ES-I3 (cell line): ENCODE results near the gene NCCRP1.

Experiments used
- H3K36me3 ChIP-seq: 2 replicates; pipeline ENCODE4 v1.6.1; 2013; ENCODE audit warnings: mild to moderate bottlenecking, low read length, control low read depth, moderate library complexity; ENCODE audit not compliant: insufficient read depth
- H3K4me1 ChIP-seq: 2 replicates; pipeline ENCODE4 v1.6.1; 2013; ENCODE audit warnings: mild to moderate bottlenecking, control low read depth, low read length; ENCODE audit not compliant: insufficient read depth
- H3K9ac ChIP-seq: 2 replicates; pipeline ENCODE4 v1.6.1; 2013; ENCODE audit warnings: low read depth, mild to moderate bottlenecking, low read length, moderate library complexity
- H3K9me3 ChIP-seq: 2 replicates; pipeline ENCODE4 v1.6.1; 2013; ENCODE audit warnings: mild to moderate bottlenecking, low read length, moderate library complexity; ENCODE audit not compliant: control insufficient read depth, insufficient read depth

The NCCRP1 gene

DNA sequence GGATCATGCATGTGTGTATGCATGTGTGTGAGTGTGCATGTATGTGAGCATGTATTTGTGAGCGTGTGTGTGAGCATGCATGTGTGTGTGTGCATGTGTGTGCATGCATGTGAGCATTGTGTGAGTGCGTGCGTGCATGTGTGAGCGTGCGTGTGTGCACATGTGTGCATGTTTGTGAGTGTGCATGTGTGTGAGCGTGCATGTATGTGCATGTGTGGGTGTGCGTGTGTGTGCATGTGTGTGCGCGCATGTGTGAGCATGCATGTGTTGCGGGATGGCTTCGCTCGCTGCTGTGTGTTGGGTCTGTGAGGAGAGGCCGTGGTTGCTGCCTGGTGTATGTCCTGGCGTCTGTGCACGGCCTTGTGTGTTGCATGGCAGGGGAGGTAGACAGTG is 38.8 kb upstream of the NCCRP1 start:
- Histone ChIP-seq H3K36me3 (no peaks in the 10 kb centered on the region; the same call in 1 of the 2 replicates), H3K4me1 (peaks cover 4% of the 10 kb centered on the region; the same call in 1 of the 2 replicates), H3K9me3 (no peaks in the 10 kb centered on the region), H3K9ac (no peak overlapping the region)

DNA sequence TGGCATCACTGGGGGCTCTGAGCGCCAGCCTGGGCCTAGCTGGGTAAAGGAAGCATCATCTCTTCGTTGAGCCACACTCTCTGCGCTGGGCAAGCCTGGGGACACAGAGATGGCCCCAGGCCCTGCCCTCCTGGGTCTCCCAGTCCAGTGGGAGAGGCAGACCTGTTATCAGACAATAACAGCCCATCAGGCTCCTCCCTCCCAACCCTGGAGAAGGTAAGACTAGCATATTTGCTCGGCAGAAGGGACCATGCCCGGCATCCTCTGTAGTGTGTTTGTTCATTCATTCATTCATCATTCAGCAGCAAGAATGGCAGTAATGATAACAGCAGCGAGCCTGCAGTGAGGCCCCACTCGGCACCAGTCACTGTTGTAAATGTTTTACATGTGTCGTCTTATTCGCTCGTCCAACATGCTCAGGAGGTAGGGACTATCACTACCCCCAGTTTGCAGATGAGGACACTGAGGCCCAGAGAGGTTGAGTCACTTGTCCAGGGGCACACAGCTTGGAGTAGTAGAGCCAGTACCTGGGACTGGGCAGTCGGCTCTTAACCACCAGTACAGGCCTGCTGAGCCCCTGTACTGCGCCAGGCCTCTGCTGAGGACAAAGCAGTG is 38.0 kb upstream of the NCCRP1 start:
- H3K4me1 ChIP-seq: peaks cover 4% of the 10 kb centered on the region; the same call in 1 of the 2 replicates
- no peaks in the 10 kb centered on the region for H3K9me3 ChIP-seq
- H3K36me3 ChIP-seq: no peaks in the 10 kb centered on the region; the same call in 1 of the 2 replicates
- H3K9ac ChIP-seq: no peak overlapping the region

DNA sequence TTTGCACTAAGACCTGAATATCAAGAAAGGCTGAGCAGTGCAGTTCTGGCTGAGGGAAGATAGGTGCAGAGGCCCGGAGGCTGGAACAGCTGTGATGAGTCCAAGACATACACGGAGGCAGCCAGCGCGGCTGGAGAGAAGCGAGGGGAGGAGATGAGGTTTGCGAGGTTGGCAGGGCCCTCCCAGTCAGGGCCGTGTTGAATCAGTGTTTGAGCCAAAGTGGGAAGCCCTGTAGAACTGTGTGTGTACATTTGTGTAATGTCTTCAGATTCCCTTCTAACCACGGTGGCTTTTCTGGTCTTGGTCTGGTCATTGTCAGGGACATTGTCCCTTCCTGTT is 36.3 kb upstream of the NCCRP1 start:
- Histone ChIP-seq H3K9me3 (no peaks in the 10 kb centered on the region), H3K36me3 (no peaks in the 10 kb centered on the region; the same call in 1 of the 2 replicates), H3K4me1 (peaks cover 4% of the 10 kb centered on the region; the same call in 1 of the 2 replicates), H3K9ac (no peak overlapping the region)

DNA sequence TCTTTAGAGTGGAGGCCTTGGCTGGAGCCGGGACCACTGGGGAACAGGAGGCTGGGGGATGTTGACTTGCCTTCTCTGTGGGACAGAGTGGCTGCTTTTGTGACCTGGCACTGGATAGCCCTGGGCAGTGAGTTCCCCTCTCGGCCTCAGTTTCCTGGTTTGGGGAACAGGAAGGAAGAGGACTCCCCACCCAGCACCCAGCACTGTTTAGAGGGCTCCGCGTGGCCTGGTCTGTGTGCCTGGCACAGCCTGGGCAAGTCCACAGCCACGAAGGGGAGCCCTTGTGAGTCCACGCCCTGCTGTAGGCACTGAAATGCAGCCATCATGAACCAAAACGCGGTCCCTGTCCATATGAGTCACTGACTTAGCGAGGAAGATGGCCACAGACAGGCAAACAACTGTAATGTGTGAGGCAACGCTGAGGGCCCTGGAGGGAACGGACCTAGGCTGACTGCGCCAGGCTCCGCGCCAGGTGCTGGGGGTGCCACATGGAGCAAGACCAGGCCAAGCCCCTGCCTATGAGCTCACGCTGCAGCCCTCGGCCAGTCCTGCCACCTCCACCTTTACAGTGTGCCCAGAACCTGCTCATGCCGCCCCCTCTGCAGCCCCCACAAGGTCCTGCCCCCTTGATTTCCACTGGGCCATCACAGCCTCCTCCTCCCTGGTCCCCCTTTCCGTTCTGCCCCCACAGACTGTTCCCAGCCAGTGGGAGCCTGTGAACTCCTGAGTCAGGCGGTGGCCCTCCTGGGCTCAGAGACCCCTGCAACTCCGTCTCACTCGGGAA is 35.7 kb upstream of the NCCRP1 start:
- Histone ChIP-seq H3K36me3 (no peaks in the 10 kb centered on the region; the same call in 1 of the 2 replicates), H3K9ac (no peak overlapping the region), H3K9me3 (no peaks in the 10 kb centered on the region), H3K4me1 (no peaks in the 10 kb centered on the region; the same call in 1 of the 2 replicates)

DNA sequence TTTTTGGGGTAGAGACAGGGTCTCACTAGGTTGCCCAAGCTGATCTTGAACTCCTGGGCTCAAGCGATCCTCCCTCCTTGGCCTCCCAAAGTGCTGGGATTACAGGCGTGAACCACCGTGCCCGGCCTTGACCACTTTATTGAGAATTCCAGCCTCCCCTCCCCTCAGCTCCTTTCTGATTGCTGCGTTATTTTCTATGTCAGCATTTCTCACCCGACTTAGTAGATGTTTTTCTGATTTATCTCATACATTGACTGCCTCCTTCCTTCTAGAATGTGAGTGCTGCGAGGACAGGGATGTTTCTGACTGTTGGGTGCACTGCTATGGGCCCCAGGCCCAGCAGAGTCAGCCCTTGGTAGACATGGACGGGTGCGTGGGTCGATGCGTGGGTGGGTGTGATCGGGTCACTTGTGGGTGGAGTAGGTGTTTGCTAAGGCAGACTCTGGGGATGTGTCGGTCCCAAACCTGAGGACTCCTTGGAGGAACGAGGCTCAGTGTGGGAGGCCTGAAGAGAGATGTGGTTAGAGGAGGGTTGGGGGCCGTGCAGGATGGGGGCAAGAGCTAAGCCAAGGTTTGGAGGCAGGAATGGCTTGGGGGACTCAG is 34.2 kb upstream of the NCCRP1 start:
- Histone ChIP-seq H3K36me3 (no peaks in the 10 kb centered on the region; the same call in 1 of the 2 replicates), H3K9me3 (no peaks in the 10 kb centered on the region), H3K4me1 (peaks cover 8% of the 10 kb centered on the region; the same call in 1 of the 2 replicates), H3K9ac (no peak overlapping the region)

DNA sequence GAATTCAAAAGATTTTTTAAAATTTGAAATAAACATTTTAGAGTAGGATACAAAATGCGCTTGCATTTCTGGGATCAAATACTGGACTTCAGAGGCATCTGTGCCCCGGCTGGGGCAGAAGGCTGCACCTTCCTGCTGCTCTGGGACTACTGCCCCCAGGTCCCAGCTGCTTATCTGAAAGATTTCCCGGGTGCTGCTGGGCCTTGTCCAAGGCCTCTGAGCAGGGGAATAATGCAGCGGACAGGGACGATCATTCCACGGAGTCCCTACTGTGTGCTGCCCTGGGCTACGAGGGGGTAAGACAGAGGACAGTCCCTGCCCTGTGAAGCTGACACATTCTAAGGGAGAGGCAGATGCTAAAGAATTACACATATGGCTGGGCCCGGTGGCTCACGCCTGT is 33.1 kb upstream of the NCCRP1 start:
- Histone ChIP-seq H3K9ac (no peak overlapping the region), H3K9me3 (no peaks in the 10 kb centered on the region), H3K36me3 (no peaks in the 10 kb centered on the region; the same call in 1 of the 2 replicates), H3K4me1 (peaks cover 14% of the 10 kb centered on the region; the same call in 1 of the 2 replicates)

DNA sequence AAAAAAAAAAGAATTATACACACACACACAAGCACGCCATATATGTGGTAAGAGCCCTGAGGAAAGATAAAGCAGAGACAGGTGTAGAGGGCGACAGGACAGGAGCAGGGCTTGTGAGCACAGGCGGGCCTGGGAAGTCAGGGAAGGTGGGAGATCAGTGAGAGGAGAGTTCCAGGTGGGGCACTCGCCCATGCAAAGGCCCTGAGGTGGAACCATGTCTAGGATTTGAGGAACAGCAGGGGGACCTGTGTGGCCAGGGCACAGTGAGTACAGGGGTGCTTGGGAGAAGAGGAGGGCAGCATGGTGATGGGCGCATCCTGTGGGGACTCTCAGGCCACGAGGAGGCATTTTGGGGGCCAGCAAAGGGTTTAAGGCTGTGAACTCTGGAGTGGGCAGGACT is 32.5 kb upstream of the NCCRP1 start:
- Histone ChIP-seq H3K36me3 (no peaks in the 10 kb centered on the region), H3K9me3 (no peaks in the 10 kb centered on the region), H3K4me1 (peaks cover 14% of the 10 kb centered on the region; the same call in 1 of the 2 replicates), H3K9ac (no peak overlapping the region)

DNA sequence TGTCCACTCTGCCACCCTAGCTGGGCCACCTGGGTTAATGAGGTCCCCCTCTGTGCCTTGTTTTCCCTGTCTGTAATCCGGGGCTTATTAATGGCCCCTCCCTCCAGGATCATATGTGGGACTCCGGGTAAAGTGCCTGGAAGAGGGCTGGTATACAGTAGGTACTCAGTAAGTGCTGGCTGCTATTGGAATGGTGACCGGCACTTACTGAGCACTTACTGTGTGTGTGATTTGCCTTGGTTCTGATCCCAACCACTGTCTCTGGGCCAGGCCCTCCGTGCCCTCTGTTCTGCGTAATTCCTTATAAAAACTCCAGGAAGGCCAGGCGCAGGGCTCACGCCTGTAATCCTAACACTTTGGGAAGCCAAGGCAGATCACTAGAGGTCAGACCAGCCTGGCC is 30.9 kb upstream of the NCCRP1 start:
- peaks cover 14% of the 10 kb centered on the region; the same call in 1 of the 2 replicates for H3K4me1 ChIP-seq
- H3K36me3 ChIP-seq: no peaks in the 10 kb centered on the region
- no peak overlapping the region for H3K9ac ChIP-seq
- no peaks in the 10 kb centered on the region for H3K9me3 ChIP-seq

DNA sequence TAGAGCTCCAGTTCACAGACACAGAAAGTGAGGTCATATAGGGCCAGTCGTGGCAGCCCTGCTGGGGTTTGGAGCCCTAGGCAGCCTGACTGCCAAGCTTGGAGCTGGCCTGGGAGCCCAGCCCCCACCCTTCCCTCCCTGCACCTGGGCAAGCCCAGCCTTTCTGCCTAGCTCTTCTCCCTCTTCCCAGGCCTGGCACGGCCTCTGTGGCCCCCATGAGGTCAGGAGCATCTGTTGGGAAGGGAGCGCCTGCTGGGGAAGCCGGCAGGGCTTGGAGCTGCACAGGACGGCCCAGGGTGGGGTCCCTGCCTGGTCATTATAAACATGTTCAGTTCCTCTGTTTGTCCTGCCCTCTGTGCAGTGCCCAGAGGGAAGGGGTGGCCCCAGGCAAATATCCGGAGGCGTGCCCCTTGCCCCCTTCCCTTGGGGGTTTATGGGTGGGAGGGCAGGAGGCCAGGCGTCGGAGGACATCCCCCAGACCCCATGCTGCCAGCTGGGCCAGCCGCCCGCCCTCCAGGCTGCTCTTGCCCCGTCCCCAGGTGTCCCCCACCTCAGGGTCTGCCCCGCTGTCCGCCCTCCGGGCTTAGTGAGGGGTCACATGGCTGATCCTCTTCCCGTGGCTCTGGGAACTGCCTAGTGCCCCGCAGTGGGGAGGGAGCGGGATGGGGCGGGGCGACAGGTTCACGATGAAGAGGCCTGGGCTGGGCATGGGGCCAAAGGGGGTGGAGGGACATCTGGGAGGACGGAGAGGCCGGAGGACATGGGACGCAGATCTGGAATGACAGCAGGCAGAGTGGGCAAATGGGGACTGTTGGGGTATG is 30.0 kb upstream of the NCCRP1 start:
- Histone ChIP-seq H3K9me3 (no peaks in the 10 kb centered on the region), H3K36me3 (no peaks in the 10 kb centered on the region), H3K9ac (no peak overlapping the region), H3K4me1 (peaks cover 14% of the 10 kb centered on the region; the same call in 1 of the 2 replicates)

DNA sequence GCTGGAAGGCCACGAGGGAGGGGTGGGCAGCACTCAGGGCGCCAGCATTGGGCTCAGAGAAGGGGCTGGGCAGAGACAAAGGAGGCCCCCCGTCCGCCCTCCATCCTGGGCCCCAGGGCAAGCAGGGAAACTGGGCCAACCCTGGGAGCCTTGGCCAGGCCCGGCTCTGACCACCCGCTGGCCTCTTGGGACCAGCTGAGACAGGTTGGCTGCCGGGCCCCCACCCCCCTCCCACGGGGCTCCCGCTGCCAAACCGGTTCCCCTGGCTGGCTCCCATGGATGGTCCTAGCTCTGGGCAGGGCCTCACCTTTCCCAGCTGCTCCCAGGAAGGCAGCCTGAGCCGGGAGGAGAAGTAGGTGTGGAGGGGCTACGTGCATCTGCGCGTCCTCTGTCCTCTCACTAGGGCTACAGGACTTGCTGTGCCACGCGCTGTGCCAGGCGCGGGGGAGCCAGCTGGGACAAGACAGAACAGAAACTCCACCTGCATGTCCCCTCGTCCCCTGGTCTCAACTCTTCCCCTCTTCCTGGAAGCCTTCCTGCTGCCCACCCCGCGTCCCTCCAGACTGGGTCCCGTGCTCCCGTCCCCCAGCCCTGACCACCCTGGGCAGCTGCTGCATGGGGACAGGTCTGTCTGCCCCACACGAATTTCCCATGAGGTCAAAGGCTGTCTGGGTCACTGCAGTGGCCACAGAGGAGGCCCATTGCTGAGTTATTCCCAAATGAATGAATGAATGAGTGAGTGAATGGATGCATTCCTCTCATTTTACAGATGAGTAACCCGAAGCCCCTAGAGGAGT is 29.1 kb upstream of the NCCRP1 start:
- H3K9me3 ChIP-seq: no peaks in the 10 kb centered on the region
- H3K36me3 ChIP-seq: no peaks in the 10 kb centered on the region
- no peak overlapping the region for H3K9ac ChIP-seq
- peaks cover 14% of the 10 kb centered on the region; the same call in 1 of the 2 replicates for H3K4me1 ChIP-seq

DNA sequence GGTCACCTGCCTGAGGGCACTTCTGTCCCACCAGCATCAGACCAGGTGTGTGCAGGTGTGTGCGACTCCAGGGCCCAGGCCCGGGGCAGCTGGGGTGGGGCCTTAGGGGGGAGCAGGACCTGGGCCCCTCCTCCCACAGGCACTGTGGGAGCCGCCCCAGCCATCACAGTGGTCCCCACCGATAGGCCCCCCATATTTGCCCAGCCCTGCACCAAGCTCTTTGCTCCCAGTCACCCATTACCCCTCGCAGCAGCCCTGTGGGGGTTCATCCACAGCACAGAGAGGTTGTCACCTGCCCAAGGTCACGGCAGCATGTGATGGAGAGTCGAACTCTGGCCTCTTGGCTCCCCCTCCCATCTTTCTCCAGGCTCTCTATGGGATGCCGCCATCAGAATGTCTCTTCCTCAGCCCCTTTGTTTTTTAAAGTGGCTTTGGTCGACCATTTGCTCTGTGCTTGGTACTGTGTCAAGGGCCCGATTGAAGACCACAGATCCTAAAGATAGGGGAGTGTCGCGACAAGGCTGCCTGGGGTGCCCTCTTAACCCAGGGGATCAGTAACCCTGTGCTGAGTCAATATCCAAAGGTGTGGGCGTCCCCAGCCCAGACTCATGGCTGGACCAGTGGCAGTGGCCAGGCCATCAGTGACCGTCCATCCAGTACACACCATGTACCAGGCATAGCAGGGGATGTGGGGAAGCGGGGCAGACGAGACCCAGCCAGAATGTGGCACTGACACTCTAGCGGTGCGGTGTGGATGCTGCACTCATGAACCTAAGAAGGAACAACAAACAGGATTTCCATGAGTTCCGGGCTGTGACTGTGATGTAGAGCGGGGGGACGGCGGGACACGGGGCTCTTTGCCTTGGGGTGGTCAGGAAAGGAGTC is 28.3 kb upstream of the NCCRP1 start:
- no peaks in the 10 kb centered on the region for H3K36me3 ChIP-seq
- peaks cover 14% of the 10 kb centered on the region; the same call in 1 of the 2 replicates for H3K4me1 ChIP-seq
- no peaks in the 10 kb centered on the region for H3K9me3 ChIP-seq
- no peak overlapping the region for H3K9ac ChIP-seq

DNA sequence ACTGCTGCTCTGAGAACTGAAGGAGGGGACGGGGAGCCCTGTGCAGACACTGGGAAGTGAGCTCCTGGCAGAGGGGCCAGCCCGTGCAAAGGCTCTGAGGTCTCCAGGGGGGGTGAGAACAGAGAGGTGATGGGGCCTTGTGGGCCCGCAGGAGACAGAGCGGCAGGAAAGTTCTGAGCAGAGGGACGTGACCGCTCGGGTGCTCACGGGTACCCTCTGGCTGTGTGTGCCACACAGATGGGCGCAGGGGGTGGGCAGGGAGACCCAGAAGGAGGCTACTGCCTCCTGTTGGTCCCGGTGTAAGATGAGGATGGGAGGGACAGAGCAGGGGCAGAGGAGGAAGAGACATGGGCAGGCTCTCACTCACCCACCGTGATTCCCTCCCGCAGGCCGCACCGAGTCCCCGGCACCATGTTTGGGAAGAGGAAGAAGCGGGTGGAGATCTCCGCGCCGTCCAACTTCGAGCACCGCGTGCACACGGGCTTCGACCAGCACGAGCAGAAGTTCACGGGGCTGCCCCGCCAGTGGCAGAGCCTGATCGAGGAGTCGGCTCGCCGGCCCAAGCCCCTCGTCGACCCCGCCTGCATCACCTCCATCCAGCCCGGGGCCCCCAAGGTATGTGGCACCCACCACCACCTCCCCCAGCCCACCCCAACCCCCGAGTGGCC is 27.5 kb upstream of the NCCRP1 start:
- Histone ChIP-seq H3K9me3 (no peaks in the 10 kb centered on the region), H3K9ac (no peak overlapping the region), H3K36me3 (no peaks in the 10 kb centered on the region), H3K4me1 (peaks cover 14% of the 10 kb centered on the region; the same call in 1 of the 2 replicates)
